Body of pancreas (tissue), 4 donors: Measurements from ENCODE around the gene BEST4. TPM values are rescaled to one million over a fixed set of nuclear protein-coding genes. Genes with fewer than 3 reads are reported as not detected.

Source experiments
- ATAC-seq: fragments of 150-250 bp; one replicate; pipeline ENCODE4 v1.9.1; 2016
- DNase-seq, 4 donors: peaks; one replicate each; pipeline ENCODE4 v3.0.0-alpha.2; 2019
- H3K27ac ChIP-seq, 4 donors: fragments of 200-600 bp; sonication (generic); 1 replicate in 3 of 4; 2 replicates in 1 of 4; pipeline versions ENCODE4 v1.5.1 to v1.6.1; 2016 to 2019; ENCODE audit warnings: mild to moderate bottlenecking in 1 of 4, mixed read lengths in 1 of 4, moderate library complexity in 1 of 4
- H3K27me3 ChIP-seq, 2 donors: fragments of 200-600 bp; sonication (generic); one replicate each; pipeline ENCODE4 v1.6.0; 2016; ENCODE audit warnings: mild to moderate bottlenecking in 1 of 2
- H3K36me3 ChIP-seq, 2 donors: fragments of 200-600 bp; sonication (generic); replicated peaks in 1 of 2; 2 replicates each; pipeline ENCODE4 v1.5.1; 2016; ENCODE audit warnings: low read depth in 2 of 2; ENCODE audit not compliant: insufficient read depth in 1 of 2
- H3K4me1 ChIP-seq: fragments of 200-600 bp; sonication (generic); one replicate; pipeline ENCODE4 v1.6.0; 2016
- H3K4me3 ChIP-seq, 2 donors: fragments of 200-600 bp; sonication (generic); 1 replicate in 1 of 2; 2 replicates in 1 of 2; pipeline ENCODE4 v1.5.1; 2016 to 2019
- H3K9me3 ChIP-seq, 3 donors: fragments of 200-600 bp; sonication (generic); 1 replicate in 2 of 3; 2 replicates in 1 of 3; pipeline ENCODE4 v1.5.1; 2016
- CTCF ChIP-seq, 7 experiments: fragments of 450-650 bp in 4 of 7; fragments of 200-600 bp in 3 of 7; sonication (generic) in 3 of 7; IDR thresholded peaks; one replicate each; pipeline ENCODE4 v1.5.1; 2016 to 2019; ENCODE audit warnings: antibody characterized with exemption in 7 of 7
- POLR2A ChIP-seq, 3 donors: fragments of 450-650 bp; IDR thresholded peaks; one replicate each; pipeline ENCODE4 v1.6.1; 2016; ENCODE audit warnings: antibody characterized with exemption in 3 of 3, mild to moderate bottlenecking in 2 of 3
- WGBS, 2 donors: methylation state at CpG; one replicate each; pipeline ENCODE4 v1.1.5; 2017; 5-methylcytosine and 5-hydroxymethylcytosine counted together
- intact Hi-C: fragments of 100-400 bp; cut with DNase I; formaldehyde crosslinking; loops from one replicate; pipeline ENCODE4 v1.15.1; 2023
- total RNA-seq, 2 donors: library from RNA; depleted of rRNA; stranded (reverse); fragments of >200 nt; gene quantifications; one replicate each; pipeline ENCODE4 v1.1.0, GENCODE V29; 2016

BEST4 gene
- total RNA-seq, 2 donors from 2014 or later, result 0.26 TPM; not detected in 1

- Histone ChIP-seq H3K27me3 (no peaks in the 10 kb centered on the region), H3K36me3 (no peaks in the 10 kb centered on the region), H3K9me3 (no peaks in the 10 kb centered on the region), H3K4me1 (no peaks in the 10 kb centered on the region), H3K4me3 (no peak overlapping the region), H3K27ac (no peak overlapping the region)
- intact Hi-C loops, result no loop called here
- DNase-seq (no peak), ATAC-seq (no peak)
- TF ChIP-seq CTCF (IDR thresholded peaks at IDR 0.05) (no peak), POLR2A (IDR thresholded peaks at IDR 0.05) (no peak)
- WGBS, 2 donors, result 39 to 43% methylated on average over 9 of the region's 9 CpGs
Observed at GRCh38 chr1:44831516-44831915, 43.5 kb upstream of the BEST4 start.

- H3K27ac ChIP-seq, result no peak overlapping the region
- DNase-seq (no peak), ATAC-seq (no peak)
- intact Hi-C loops, result no loop called here
- no peak overlapping the region for H3K4me3 ChIP-seq
- H3K27me3 ChIP-seq, result no peaks in the 10 kb centered on the region
- TF ChIP-seq POLR2A (IDR thresholded peaks at IDR 0.05) (no peak), CTCF (IDR thresholded peaks at IDR 0.05) (no peak)
- no peaks in the 10 kb centered on the region for H3K9me3 ChIP-seq
- H3K4me1 ChIP-seq, result no peaks in the 10 kb centered on the region
- WGBS, 2 donors, result 86 to 91% methylated on average over 8 to 10 of the region's 10 CpGs
- H3K36me3 ChIP-seq, result no peaks in the 10 kb centered on the region
Observed at GRCh38 chr1:44830900-44831304, 42.9 kb upstream of the BEST4 start.

GRCh38 chr1:44829506-44830384, 41.8 kb upstream of the BEST4 start:
- Histone ChIP-seq H3K4me1 (no peaks in the 10 kb centered on the region), H3K36me3 (no peaks in the 10 kb centered on the region), H3K9me3 (no peaks in the 10 kb centered on the region), H3K4me3 (no peak overlapping the region), H3K27me3 (no peaks in the 10 kb centered on the region), H3K27ac (no peak overlapping the region)
- no peak for TF ChIP-seq CTCF (IDR thresholded peaks at IDR 0.05)
- no peak for TF ChIP-seq POLR2A (IDR thresholded peaks at IDR 0.05)
- no peak for DNase-seq
- intact Hi-C loops, result loop anchor here (5.0 kb wide), 1 partner anchor 37 kb away; no protein-coding TSS in a partner anchor
- 71 to 75% methylated on average over 6 to 12 of the region's 12 CpGs for WGBS, 2 donors
- no peak for ATAC-seq

- DNase-seq (no peak), ATAC-seq (no peak)
- Histone ChIP-seq H3K4me1 (no peaks in the 10 kb centered on the region), H3K36me3 (no peaks in the 10 kb centered on the region), H3K9me3 (no peaks in the 10 kb centered on the region), H3K27me3 (no peaks in the 10 kb centered on the region), H3K27ac (no peak overlapping the region), H3K4me3 (no peak overlapping the region)
- intact Hi-C loops, result loop anchor here (5.0 kb wide), 1 partner anchor 37 kb away; no protein-coding TSS in a partner anchor
- WGBS, 2 donors, result 86 to 87% methylated on average over 3 to 14 of the region's 15 CpGs
- TF ChIP-seq POLR2A (IDR thresholded peaks at IDR 0.05) (no peak), CTCF (IDR thresholded peaks at IDR 0.05) (no peak)
Observed at GRCh38 chr1:44828841-44829440, 41.0 kb upstream of the BEST4 start.
